ENCODE measurements around the gene UBA7. TPM values are rescaled to one million over a fixed set of nuclear protein-coding genes. Genes with fewer than 3 reads are reported as not detected.

The UBA7 gene
- total and polyA plus RNA-seq, 2 experiments from 2014 or later, result 16.9 to 35.7 TPM

DNA sequence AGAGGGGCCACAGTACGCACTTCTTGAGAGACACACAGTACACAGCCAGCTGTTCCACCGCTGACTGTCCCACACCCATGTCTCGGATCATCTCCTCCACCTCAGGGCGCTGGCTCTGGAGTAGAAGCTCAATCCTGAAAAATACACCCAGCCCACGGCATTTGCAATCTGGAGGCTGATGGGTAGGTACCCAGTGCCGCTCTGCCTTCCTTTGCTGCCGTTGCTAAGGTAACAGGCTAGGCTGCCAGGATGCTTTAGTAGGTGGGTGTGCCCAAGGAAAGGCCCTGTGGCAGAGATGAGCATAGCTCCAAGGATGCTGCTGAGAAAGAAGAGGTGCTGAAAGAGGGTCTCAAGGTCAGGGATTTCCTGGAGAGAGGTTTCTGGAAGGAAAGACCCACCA, 28.1 kb upstream of the UBA7 start:
- H3K9me2 ChIP-seq (ENCODE audit: insufficient read depth), result no peaks in the 10 kb centered on the region
- no peaks in the 10 kb centered on the region for H3K36me3 ChIP-seq (ENCODE audit: low read depth)
- DNase-seq, result no peak
- H4K20me1 ChIP-seq (ENCODE audit: insufficient read depth), result no peaks in the 10 kb centered on the region
- no peak for TF ChIP-seq EZH2 (IDR thresholded peaks at IDR 0.05; ENCODE audit: insufficient read depth, poor library complexity, severe bottlenecking)
- TF ChIP-seq EZH2phosphoT487 (IDR thresholded peaks at IDR 0.05; ENCODE audit: insufficient read depth, low read depth), result no peak
- H3K27ac ChIP-seq, result no peak overlapping the region
- H3F3A ChIP-seq (ENCODE audit: insufficient read depth), result no peaks in the 10 kb centered on the region
- H3K9me3 ChIP-seq (ENCODE audit: low read depth), result no peaks in the 10 kb centered on the region
- no peaks in the 10 kb centered on the region for H3K79me2 ChIP-seq (ENCODE audit: insufficient read depth)
- H3K27me3 ChIP-seq (replicated peaks; ENCODE audit: insufficient read depth), result no peaks in the 10 kb centered on the region
- H3K9ac ChIP-seq, result no peak overlapping the region
- no peaks in the 10 kb centered on the region for H3K4me1 ChIP-seq (ENCODE audit: insufficient read depth)
- in situ Hi-C loops (cut with MboI), result no loop called here
- H3K4me2 ChIP-seq (ENCODE audit: unreplicated experiment), result no peak overlapping the region
- WGBS, 2 experiments (ENCODE audit: low coverage in 1 of 2, low lambda C conversion rate in 2 of 2, missing lambda C conversion rate in 2 of 2), result 88 to 93% methylated on average over 7 of the region's 7 CpGs
- no peak overlapping the region for H2AFZ ChIP-seq
- H3K4me3 ChIP-seq, result no peak overlapping the region

DNA sequence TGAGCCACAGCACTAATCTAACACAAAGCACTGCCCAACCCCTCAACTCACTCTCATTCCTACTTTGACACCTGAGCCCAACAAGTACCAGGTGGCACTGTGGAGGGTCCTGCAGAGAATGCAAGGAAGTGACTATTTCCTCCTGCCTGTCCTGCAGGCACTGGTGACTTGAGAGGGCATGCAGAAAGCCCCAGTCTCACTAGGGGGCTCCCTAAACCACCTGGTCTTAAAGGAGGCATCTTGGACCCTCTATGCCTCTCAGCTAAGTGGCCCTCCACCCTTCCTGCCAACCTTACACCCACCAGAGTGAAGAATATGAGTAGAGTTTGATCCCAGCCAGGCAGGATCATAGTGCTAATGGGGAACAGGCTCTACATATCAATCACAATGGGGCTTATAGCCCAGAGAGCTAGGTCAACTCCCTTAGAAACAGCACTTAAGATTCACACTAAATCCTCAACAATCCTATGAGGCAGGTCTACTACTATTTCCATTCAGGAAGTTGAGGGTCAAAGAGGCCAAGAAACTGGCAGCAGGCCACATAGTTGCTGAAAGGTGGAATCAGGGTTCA, 27.5 kb upstream of the UBA7 start:
- H3F3A ChIP-seq (ENCODE audit: insufficient read depth), result no peaks in the 10 kb centered on the region
- no peak overlapping the region for H3K27ac ChIP-seq
- no peaks in the 10 kb centered on the region for H4K20me1 ChIP-seq (ENCODE audit: insufficient read depth)
- DNase-seq, result peak; percentile 22
- in situ Hi-C loops (cut with MboI), result no loop called here
- no peak overlapping the region for H3K4me3 ChIP-seq
- H3K9me3 ChIP-seq (ENCODE audit: low read depth), result no peaks in the 10 kb centered on the region
- H3K36me3 ChIP-seq (ENCODE audit: low read depth), result no peaks in the 10 kb centered on the region
- H3K27me3 ChIP-seq (replicated peaks; ENCODE audit: insufficient read depth), result no peaks in the 10 kb centered on the region
- no peak overlapping the region for H3K9ac ChIP-seq
- no peak overlapping the region for H3K4me2 ChIP-seq (ENCODE audit: unreplicated experiment)
- no peaks in the 10 kb centered on the region for H3K4me1 ChIP-seq (ENCODE audit: insufficient read depth)
- no peak for TF ChIP-seq EZH2phosphoT487 (IDR thresholded peaks at IDR 0.05; ENCODE audit: insufficient read depth, low read depth)
- H3K9me2 ChIP-seq (ENCODE audit: insufficient read depth), result no peaks in the 10 kb centered on the region
- H2AFZ ChIP-seq, result no peak overlapping the region
- H3K79me2 ChIP-seq (ENCODE audit: insufficient read depth), result no peaks in the 10 kb centered on the region

DNA sequence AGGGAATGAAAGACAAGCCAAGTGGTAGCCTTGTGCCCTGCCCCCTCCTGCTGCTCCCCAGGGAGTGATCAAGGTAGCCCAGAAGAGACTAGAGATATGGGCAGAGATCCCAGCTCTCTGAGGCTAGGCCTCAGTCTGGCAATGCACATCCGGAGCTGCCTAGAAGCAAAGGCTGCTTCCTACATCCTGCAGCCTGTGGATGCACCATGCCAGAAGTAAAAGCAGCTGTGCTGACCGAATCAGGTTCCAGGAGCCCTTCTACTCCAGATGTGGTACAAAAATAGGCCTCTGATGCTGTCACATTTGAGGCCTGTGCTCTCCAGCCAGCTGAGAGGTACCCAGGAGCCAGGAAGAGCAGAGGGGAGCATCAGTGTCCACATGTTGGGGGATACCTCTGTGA, 26.6 kb upstream of the UBA7 start:
- no peaks in the 10 kb centered on the region for H3K9me2 ChIP-seq (ENCODE audit: insufficient read depth)
- H3K4me1 ChIP-seq (ENCODE audit: insufficient read depth), result no peaks in the 10 kb centered on the region
- H3K4me3 ChIP-seq, result no peak overlapping the region
- no peak for TF ChIP-seq EZH2 (IDR thresholded peaks at IDR 0.05; ENCODE audit: insufficient read depth, poor library complexity, severe bottlenecking)
- TF ChIP-seq EZH2phosphoT487 (IDR thresholded peaks at IDR 0.05; ENCODE audit: insufficient read depth, low read depth), result no peak
- WGBS, 2 experiments (ENCODE audit: low coverage in 1 of 2, low lambda C conversion rate in 2 of 2, missing lambda C conversion rate in 2 of 2), result 52 to 63% methylated on average over 2 of the region's 2 CpGs
- no peaks in the 10 kb centered on the region for H3K9me3 ChIP-seq (ENCODE audit: low read depth)
- H3K27me3 ChIP-seq (replicated peaks; ENCODE audit: insufficient read depth), result no peaks in the 10 kb centered on the region
- no peak overlapping the region for H3K9ac ChIP-seq
- no peaks in the 10 kb centered on the region for H3K79me2 ChIP-seq (ENCODE audit: insufficient read depth)
- H3K4me2 ChIP-seq (ENCODE audit: unreplicated experiment), result no peak overlapping the region
- no peaks in the 10 kb centered on the region for H3F3A ChIP-seq (ENCODE audit: insufficient read depth)
- no peak overlapping the region for H2AFZ ChIP-seq
- no peak overlapping the region for H3K27ac ChIP-seq
- in situ Hi-C loops (cut with MboI), result no loop called here
- H3K36me3 ChIP-seq (ENCODE audit: low read depth), result no peaks in the 10 kb centered on the region
- H4K20me1 ChIP-seq (ENCODE audit: insufficient read depth), result no peaks in the 10 kb centered on the region
- no peak for DNase-seq

DNA sequence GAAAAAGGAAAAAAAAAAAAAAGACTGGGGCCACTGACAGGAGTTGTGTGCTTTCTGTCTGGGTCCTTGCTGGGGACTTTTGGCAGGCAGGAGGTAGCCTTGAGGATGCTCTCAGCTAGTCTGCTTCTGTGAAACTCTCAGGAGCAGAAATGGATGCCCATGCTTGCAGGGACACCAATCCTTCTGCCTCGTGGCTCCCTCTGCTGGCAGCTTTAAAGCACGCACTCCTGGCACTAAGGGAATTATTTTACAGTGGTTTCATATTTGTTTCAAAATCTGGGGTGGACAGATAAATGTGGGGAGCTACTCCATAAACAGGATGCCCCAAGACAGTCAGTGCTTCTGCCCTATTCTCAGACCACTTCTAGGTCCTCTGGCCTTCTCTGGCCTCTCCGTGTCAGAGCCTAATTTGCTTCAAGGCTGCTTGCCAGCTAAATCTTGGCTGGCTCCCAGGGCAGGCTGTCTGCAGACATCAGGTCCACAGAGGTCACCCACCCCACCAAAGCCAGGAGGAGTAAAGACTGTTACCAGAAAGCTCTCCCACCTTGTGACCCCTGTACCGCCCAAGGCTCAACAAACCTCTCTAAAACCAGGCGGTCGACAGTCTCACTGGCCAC, 25.5 kb upstream of the UBA7 start:
- no peak overlapping the region for H3K27ac ChIP-seq
- no peak overlapping the region; the same call in 1 of the 2 replicates for H2AFZ ChIP-seq
- H3K9me3 ChIP-seq (ENCODE audit: low read depth), result no peaks in the 10 kb centered on the region
- DNase-seq, result peak; percentile 86
- in situ Hi-C loops (cut with MboI), result no loop called here
- no peaks in the 10 kb centered on the region for H3K79me2 ChIP-seq (ENCODE audit: insufficient read depth)
- no peaks in the 10 kb centered on the region for H3K9me2 ChIP-seq (ENCODE audit: insufficient read depth)
- WGBS, 2 experiments (ENCODE audit: low coverage in 1 of 2, low lambda C conversion rate in 2 of 2, missing lambda C conversion rate in 2 of 2), result 51 to 54% methylated on average over 6 of the region's 6 CpGs
- H3K9ac ChIP-seq, result no peak overlapping the region
- H3K4me1 ChIP-seq (ENCODE audit: insufficient read depth), result no peaks in the 10 kb centered on the region
- no peaks in the 10 kb centered on the region for H4K20me1 ChIP-seq (ENCODE audit: insufficient read depth)
- no peaks in the 10 kb centered on the region for H3K36me3 ChIP-seq (ENCODE audit: low read depth)
- H3K27me3 ChIP-seq (replicated peaks; ENCODE audit: insufficient read depth), result no peaks in the 10 kb centered on the region
- H3F3A ChIP-seq (ENCODE audit: insufficient read depth), result no peaks in the 10 kb centered on the region
- no peak for TF ChIP-seq EZH2 (IDR thresholded peaks at IDR 0.05; ENCODE audit: insufficient read depth, poor library complexity, severe bottlenecking)
- no peak for TF ChIP-seq EZH2phosphoT487 (IDR thresholded peaks at IDR 0.05; ENCODE audit: insufficient read depth, low read depth)
- H3K4me2 ChIP-seq (ENCODE audit: unreplicated experiment), result no peak overlapping the region
- H3K4me3 ChIP-seq, result no peak overlapping the region

DNA sequence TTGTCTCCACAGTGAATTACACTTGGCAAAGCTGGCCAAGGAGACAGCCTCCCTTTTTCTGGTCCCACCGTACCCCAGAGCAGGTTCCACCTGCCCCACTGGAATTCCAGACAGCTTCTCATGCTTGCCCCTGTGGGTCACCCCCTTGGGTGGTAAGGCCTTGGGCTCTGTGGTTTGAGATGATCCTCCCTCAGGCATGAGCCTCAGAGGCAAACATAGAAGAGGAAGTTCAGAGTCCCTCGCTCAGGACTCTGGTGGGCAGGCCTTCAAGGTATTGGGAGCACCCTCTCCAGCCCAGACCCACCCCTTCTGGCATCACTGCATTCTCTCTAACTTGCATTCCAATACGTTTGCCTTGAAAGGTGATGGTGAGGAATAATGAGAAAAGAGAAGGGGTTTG, 17.6 kb upstream of the UBA7 start:
- Histone ChIP-seq H3K9me3 (ENCODE audit: low read depth) (no peaks in the 10 kb centered on the region), H3K9me2 (ENCODE audit: insufficient read depth) (no peaks in the 10 kb centered on the region), H3K79me2 (ENCODE audit: insufficient read depth) (no peaks in the 10 kb centered on the region), H3K27ac (no peak overlapping the region), H2AFZ (no peak overlapping the region), H3F3A (ENCODE audit: insufficient read depth) (no peaks in the 10 kb centered on the region), H3K4me2 (ENCODE audit: unreplicated experiment) (no peak overlapping the region), H3K27me3 (replicated peaks; ENCODE audit: insufficient read depth) (no peaks in the 10 kb centered on the region), H3K36me3 (ENCODE audit: low read depth) (no peaks in the 10 kb centered on the region), H3K9ac (no peak overlapping the region), H3K4me1 (ENCODE audit: insufficient read depth) (no peaks in the 10 kb centered on the region), H4K20me1 (ENCODE audit: insufficient read depth) (no peaks in the 10 kb centered on the region), H3K4me3 (no peak overlapping the region)
- 91 to 100% methylated on average over 3 of the region's 3 CpGs for WGBS, 2 experiments (ENCODE audit: low coverage in 1 of 2, low lambda C conversion rate in 2 of 2, missing lambda C conversion rate in 2 of 2)
- TF ChIP-seq EZH2phosphoT487 (IDR thresholded peaks at IDR 0.05; ENCODE audit: insufficient read depth, low read depth) (no peak), EZH2 (IDR thresholded peaks at IDR 0.05; ENCODE audit: insufficient read depth, poor library complexity, severe bottlenecking) (no peak)
- no peak for DNase-seq
- in situ Hi-C loops (cut with MboI), result no loop called here
